H54 (cell line): ENCODE results near the gene SOWAHD.
A peak's percentile ranks its signal among the peaks of the same experiment; 100 is the strongest.
"Not testable (repeated sequence)": the region's sequence is repeated elsewhere in the genome, so short reads cannot be mapped to it uniquely, and the experiment has no call there.

Source experiments
- DNase-seq: peaks from one replicate; pipeline ENCODE4 v3.0.0; 2011; ENCODE audit warnings: low spot score, mixed read lengths; ENCODE audit not compliant: insufficient read length
- FAIRE-seq: peaks from 3 replicates; lab custom pipeline; 2011; peaks lifted over from hg19 to GRCh38; lab: Jason Lieb, UNC
- POLR2A ChIP-seq: IDR thresholded peaks from 2 replicates; pipeline ENCODE4 v1.6.1; 2011; ENCODE audit warnings: low read depth, mild to moderate bottlenecking, low read length

The SOWAHD gene

GRCh38 chrX:119757979-119758730 is at the start of gene SOWAHD:
SOWAHD (plus strand) TSS chrX:119758588; CDS start chrX:119758668, 80 bp downstream.
- DNase-seq (peak; percentile 35), FAIRE-seq (no peak)
- no peak for TF ChIP-seq POLR2A

- FAIRE-seq (no peak), DNase-seq (no peak)
- no peak for TF ChIP-seq POLR2A
Measured at GRCh38 chrX:119708936-119709335, 49.5 kb upstream of the SOWAHD start.

- FAIRE-seq, result no peak
- DNase-seq, result no peak
- TF ChIP-seq POLR2A, result no peak
Measured at GRCh38 chrX:119709630-119710029, 48.8 kb upstream of the SOWAHD start.

DNA sequence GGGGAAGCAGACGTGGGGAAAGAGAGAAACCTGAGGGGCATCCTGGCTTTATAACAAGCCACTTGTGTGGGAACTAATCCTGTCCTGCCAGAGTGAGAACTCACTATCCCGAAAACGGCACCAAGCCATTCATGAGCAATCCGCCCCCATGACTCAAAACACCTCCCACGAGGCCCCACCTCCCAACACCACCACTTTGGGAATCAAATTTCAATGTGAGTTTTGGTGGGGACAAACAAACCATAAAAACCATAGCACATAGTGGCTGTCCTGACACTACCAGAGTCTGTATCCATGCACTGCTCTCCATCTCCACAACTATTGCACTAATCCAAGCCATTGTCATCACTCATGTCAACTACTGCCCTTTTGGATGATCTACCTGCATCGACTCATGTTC is 36.9 kb upstream of the SOWAHD start:
- TF ChIP-seq POLR2A, result no peak
- FAIRE-seq (no peak), DNase-seq (no peak)

DNA sequence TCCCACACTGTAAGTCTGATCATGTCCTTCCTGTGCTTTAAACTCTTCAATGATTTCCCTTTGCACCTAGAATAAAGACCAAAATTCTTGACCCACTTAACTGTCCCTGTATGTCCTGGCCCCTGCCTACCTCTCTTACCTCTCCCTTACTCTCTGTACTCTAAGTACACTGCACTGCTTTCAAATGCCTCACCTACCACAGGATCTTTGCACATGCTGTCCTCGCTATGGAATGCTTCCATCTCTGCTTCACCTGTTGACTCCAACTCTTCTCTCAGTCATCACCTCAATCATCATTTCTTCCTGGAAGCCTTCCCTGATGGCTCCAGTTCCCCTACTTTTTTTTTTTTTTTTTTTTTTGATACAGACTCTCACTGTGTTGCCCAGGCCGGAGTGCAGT is 36.5 kb upstream of the SOWAHD start:
- DNase-seq, result no peak
- no peak for FAIRE-seq

GRCh38 chrX:119726900-119727555 is 31.4 kb upstream of the SOWAHD start:
- no peak for TF ChIP-seq POLR2A
- no peak for FAIRE-seq
- DNase-seq, result no peak

More for the DNA sequence above, 36.5 kb upstream of the SOWAHD start:
- no peak for TF ChIP-seq POLR2A

- FAIRE-seq (no peak), DNase-seq (no peak)
- TF ChIP-seq POLR2A, result no peak
Measured at GRCh38 chrX:119728487-119728886, 29.9 kb upstream of the SOWAHD start.

GRCh38 chrX:119729408-119730201 is 28.8 kb upstream of the SOWAHD start:
- peak; percentile 30 for DNase-seq
- FAIRE-seq, result no peak
- TF ChIP-seq POLR2A, result no peak

- FAIRE-seq (no peak), DNase-seq (no peak)
- no peak for TF ChIP-seq POLR2A
Measured at GRCh38 chrX:119734897-119735339, 23.5 kb upstream of the SOWAHD start.

DNA sequence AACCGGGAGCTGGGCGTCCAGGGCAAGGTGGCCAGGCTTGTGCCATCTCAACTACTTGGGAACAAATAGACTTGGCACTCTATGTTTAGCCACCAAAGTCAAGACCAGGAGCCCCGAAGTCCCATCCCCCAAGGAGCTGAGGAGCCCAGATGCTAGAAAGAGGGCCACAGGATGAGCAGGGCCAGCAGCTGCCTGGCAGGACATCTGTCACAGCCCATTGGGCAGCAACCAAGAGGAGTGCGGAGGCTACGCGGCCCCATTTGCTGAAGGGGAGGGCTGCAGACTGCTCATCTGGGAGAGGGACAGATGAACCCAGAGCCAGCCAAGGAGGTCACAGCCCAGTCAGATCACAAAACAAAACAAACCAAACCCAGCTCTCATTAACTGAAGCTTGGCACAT is 22.9 kb upstream of the SOWAHD start:
- DNase-seq (no peak), FAIRE-seq (no peak)
- no peak for TF ChIP-seq POLR2A

DNA sequence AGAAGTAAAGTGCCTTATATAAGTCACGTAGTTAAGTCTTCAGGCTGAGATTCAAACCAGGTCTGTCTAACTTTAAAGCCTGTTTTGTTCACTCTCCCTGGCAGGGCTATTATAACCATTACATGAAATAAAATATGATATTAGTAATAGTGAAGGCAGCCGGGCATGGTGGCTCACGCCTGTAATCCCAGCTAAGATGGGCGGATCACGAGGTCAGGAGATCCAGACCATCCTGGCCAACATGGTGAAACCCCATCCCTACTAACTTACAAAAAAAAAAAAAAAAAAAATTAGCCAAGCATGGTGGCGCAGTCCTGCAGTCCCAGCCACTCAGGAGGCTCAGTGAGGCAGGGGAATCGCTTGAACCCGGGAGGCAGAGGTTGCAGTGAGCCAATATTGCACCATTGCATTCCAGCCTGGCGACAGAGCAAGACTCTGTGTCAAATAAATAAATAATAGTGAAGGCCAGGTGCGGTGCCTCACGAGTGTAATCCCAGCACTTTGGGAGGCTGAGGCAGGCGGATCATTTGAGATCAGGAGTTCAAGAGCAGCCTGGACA is 22.1 kb upstream of the SOWAHD start:
- TF ChIP-seq POLR2A, result no peak
- DNase-seq (no peak), FAIRE-seq (no peak)

DNA sequence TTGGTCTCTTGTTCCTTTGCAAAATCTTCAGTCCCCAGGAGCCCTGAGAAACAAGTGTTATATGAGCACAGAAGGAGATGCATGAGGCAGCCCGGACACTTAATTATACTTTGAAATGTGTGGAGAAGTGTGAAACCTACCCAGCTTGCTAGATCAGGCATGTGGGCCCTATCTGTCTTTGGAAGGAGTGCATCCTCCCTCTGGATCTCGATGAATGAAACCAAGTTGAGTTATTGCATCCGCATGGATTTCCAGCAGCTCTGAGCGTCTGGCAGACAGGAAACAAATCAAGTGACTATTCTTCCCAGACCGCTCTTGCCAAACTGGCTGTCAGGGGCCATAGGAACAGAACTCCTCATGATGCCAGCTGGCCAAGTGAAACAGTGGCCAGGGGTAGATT is 19.6 kb upstream of the SOWAHD start:
- DNase-seq (no peak), FAIRE-seq (no peak)
- TF ChIP-seq POLR2A, result no peak

DNA sequence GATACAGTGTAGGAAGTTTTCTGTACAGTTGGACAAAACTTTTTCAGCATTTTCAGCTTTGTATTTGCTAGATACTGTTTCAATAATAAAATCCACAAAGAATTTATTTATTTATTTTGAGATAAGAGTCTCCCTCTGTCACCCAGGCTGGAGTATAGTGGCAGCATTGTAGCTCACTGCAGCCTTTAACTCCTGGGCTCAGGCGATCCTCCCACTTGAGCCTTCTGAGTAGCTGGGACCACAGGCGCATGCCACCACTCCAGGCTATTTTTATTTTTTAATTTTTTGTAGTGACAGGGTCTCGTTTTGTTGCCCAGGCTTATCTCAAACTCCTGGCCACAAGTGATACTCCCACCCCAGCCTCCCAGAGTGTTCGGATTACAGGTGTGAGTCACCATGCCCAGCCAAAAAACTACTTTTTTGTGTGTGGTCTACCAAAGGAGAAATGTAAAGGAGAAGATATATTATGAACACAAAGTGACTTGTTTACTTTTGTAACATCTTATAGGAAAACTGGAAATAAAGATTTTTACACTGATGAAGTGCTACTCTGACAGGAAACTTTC is 13.0 kb upstream of the SOWAHD start:
- FAIRE-seq, result no peak
- TF ChIP-seq POLR2A, result no peak
- DNase-seq, result no peak

GRCh38 chrX:119750131-119750530 is 8.3 kb upstream of the SOWAHD start:
- not testable (repeated sequence) for DNase-seq, FAIRE-seq

GRCh38 chrX:119750751-119751150 is 7.6 kb upstream of the SOWAHD start:
- not testable (repeated sequence) for DNase-seq, FAIRE-seq
